ENCODE measurements around the gene DPYD. TPM values are rescaled to one million over a fixed set of nuclear protein-coding genes. Genes with fewer than 3 reads are reported as not detected.

The DPYD gene
- polyA plus RNA-seq, 1 of the 3 experiments (the other 2 are of a cell fraction) = 23.0 TPM

DNA sequence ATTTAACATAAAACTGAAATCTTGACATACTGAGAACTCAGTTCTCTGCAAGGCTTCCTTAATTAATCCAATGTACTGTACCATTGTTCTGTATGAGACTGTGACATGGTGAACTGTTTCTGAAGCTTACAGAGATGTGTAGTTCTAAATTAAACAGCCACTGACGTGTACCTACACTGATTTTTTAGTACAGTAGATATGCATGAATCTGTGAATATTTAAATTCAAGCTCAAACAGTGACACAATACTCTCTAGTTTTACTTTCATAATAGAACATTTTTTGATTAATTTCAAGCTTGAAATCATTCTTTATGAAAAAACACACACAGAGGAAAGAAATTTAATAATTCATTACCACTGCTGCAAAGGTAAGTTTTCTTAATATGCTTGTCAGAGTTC lies 621.9 kb downstream of the DPYD start:
- Histone ChIP-seq H3F3A (replicated peaks; ENCODE audit: insufficient read depth) (peaks cover 5% of the 10 kb centered on the region), H3K9ac (no peak overlapping the region), H3K9me2 (no peaks in the 10 kb centered on the region), H3K27me3 (ENCODE audit: insufficient read depth) (no peaks in the 10 kb centered on the region), H3K4me2 (no peak overlapping the region), H3K9me3 (no peaks in the 10 kb centered on the region), H3K79me2 (ENCODE audit: insufficient read depth) (no peaks in the 10 kb centered on the region), H4K20me1 (ENCODE audit: insufficient read depth) (no peaks in the 10 kb centered on the region), H3K4me1 (ENCODE audit: control insufficient read depth in 1 of 2, insufficient read depth in 2 of 2, low read depth in 1 of 2, low read length in 1 of 2) (no peaks in the 10 kb centered on the region), H3K36me3 (replicated peaks in 1 of 2; ENCODE audit: control insufficient read depth in 1 of 2, insufficient read depth in 2 of 2, low read length in 1 of 2) (peaks cover 2 to 42% of the 10 kb centered on the region in 2 experiments), H3K27ac (ENCODE audit: low read depth in 2 of 2, low read length in 1 of 2) (no peak overlapping the region), H3K4me3 (ENCODE audit: low read depth in 2 of 2, low read length in 1 of 2) (no peak overlapping the region), H2AFZ (ENCODE audit: low read depth) (no peak overlapping the region)
- no peak for DNase-seq
- CTCF ChIA-PET = no interaction called here
- TF ChIP-seq, protein P1, sequence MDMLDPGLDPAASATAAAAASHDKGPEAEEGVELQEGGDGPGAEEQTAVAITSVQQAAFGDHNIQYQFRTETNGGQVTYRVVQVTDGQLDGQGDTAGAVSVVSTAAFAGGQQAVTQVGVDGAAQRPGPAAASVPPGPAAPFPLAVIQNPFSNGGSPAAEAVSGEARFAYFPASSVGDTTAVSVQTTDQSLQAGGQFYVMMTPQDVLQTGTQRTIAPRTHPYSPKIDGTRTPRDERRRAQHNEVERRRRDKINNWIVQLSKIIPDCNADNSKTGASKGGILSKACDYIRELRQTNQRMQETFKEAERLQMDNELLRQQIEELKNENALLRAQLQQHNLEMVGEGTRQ (IDR thresholded peaks at IDR 0.05; ENCODE audit: borderline replicate concordance, low read depth, low read length) = no peak
- POLR2A ChIA-PET = no interaction called here
- WGBS (ENCODE audit: low lambda C conversion rate) = 100% methylated on average over 1 of the region's 1 CpG

DNA sequence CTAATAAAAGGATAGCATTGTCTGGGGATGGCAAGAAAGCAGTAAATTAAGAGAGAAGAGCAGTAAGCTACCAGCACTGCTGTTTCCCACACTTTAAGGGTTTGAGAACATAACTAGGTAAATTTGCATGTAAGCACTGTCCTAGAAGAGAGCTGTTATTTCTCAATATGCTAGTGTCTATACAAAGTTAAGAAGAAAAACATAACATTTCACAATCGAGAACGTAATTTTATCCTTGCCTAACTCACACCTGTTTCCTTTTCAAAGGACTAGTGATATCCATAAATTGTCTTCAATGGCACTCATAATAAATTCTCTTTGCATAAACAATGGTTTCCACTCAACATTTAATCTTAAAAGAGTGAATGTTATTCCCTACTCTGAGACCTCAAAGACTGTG lies 623.2 kb downstream of the DPYD start:
- no peak overlapping the region for H3K4me3 ChIP-seq (ENCODE audit: low read depth in 2 of 2, low read length in 1 of 2)
- DNase-seq = no peak
- H3K9me2 ChIP-seq = no peaks in the 10 kb centered on the region
- no peaks in the 10 kb centered on the region for H3K9me3 ChIP-seq
- CTCF ChIA-PET = no interaction called here
- H3K27me3 ChIP-seq (ENCODE audit: insufficient read depth) = no peaks in the 10 kb centered on the region
- POLR2A ChIA-PET = no interaction called here
- no peaks in the 10 kb centered on the region for H3K4me1 ChIP-seq (ENCODE audit: control insufficient read depth in 1 of 2, insufficient read depth in 2 of 2, low read depth in 1 of 2, low read length in 1 of 2)
- H3K9ac ChIP-seq = no peak overlapping the region
- H3F3A ChIP-seq (replicated peaks; ENCODE audit: insufficient read depth) = peaks cover 5% of the 10 kb centered on the region
- H4K20me1 ChIP-seq (ENCODE audit: insufficient read depth) = no peaks in the 10 kb centered on the region
- H3K79me2 ChIP-seq (ENCODE audit: insufficient read depth) = no peaks in the 10 kb centered on the region
- no peak overlapping the region for H3K4me2 ChIP-seq
- WGBS (ENCODE audit: low lambda C conversion rate) = 87% methylated on average over 2 of the region's 2 CpGs
- TF ChIP-seq MXI1 (IDR thresholded peaks at IDR 0.05; ENCODE audit: low read depth, low read length) = no peak
- no peak for TF ChIP-seq CHD2 (IDR thresholded peaks at IDR 0.05; ENCODE audit: low read length, partially characterized antibody)
- no peak for TF ChIP-seq EP300 (IDR thresholded peaks at IDR 0.05; ENCODE audit: borderline replicate concordance in 1 of 2, low read depth in 1 of 2, low read length in 1 of 2)
- TF ChIP-seq ELF1 (IDR thresholded peaks at IDR 0.05) = no peak
- TF ChIP-seq, protein P2, sequence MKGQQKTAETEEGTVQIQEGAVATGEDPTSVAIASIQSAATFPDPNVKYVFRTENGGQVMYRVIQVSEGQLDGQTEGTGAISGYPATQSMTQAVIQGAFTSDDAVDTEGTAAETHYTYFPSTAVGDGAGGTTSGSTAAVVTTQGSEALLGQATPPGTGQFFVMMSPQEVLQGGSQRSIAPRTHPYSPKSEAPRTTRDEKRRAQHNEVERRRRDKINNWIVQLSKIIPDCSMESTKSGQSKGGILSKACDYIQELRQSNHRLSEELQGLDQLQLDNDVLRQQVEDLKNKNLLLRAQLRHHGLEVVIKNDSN (IDR thresholded peaks at IDR 0.05; ENCODE audit: borderline replicate concordance, low read depth) = no peak
- TF ChIP-seq YY1 (IDR thresholded peaks at IDR 0.05; ENCODE audit: low read depth) = no peak
- no peak for TF ChIP-seq RXRA (IDR thresholded peaks at IDR 0.05; ENCODE audit: borderline replicate concordance, low read depth)
- no peak for TF ChIP-seq SMC3 (IDR thresholded peaks at IDR 0.05; ENCODE audit: low read depth, low read length)
- TF ChIP-seq, protein P3, sequence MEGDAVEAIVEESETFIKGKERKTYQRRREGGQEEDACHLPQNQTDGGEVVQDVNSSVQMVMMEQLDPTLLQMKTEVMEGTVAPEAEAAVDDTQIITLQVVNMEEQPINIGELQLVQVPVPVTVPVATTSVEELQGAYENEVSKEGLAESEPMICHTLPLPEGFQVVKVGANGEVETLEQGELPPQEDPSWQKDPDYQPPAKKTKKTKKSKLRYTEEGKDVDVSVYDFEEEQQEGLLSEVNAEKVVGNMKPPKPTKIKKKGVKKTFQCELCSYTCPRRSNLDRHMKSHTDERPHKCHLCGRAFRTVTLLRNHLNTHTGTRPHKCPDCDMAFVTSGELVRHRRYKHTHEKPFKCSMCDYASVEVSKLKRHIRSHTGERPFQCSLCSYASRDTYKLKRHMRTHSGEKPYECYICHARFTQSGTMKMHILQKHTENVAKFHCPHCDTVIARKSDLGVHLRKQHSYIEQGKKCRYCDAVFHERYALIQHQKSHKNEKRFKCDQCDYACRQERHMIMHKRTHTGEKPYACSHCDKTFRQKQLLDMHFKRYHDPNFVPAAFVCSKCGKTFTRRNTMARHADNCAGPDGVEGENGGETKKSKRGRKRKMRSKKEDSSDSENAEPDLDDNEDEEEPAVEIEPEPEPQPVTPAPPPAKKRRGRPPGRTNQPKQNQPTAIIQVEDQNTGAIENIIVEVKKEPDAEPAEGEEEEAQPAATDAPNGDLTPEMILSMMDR (IDR thresholded peaks at IDR 0.05) = no peak
- no peak for TF ChIP-seq RFX5 (IDR thresholded peaks at IDR 0.05; ENCODE audit: low read length)
- no peak for TF ChIP-seq FOXJ3 (CRISPR knock-in tag; IDR thresholded peaks at IDR 0.05)
- TF ChIP-seq, protein P4, sequence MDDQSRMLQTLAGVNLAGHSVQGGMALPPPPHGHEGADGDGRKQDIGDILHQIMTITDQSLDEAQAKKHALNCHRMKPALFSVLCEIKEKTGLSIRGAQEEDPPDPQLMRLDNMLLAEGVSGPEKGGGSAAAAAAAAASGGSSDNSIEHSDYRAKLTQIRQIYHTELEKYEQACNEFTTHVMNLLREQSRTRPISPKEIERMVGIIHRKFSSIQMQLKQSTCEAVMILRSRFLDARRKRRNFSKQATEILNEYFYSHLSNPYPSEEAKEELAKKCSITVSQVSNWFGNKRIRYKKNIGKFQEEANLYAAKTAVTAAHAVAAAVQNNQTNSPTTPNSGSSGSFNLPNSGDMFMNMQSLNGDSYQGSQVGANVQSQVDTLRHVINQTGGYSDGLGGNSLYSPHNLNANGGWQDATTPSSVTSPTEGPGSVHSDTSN (IDR thresholded peaks at IDR 0.05) = no peak
- no peak for TF ChIP-seq TEAD4 (IDR thresholded peaks at IDR 0.05; ENCODE audit: borderline replicate concordance, insufficient read depth)
- TF ChIP-seq FOXM1 (IDR thresholded peaks at IDR 0.05; ENCODE audit: low read depth) = no peak
- TF ChIP-seq RAD21 (IDR thresholded peaks at IDR 0.05; ENCODE audit: low read length) = no peak
- TF ChIP-seq FOSL2 (IDR thresholded peaks at IDR 0.05; ENCODE audit: borderline replicate concordance, low read depth) = no peak
- no peak for TF ChIP-seq MEF2A (IDR thresholded peaks at IDR 0.05; ENCODE audit: borderline replicate concordance, low read depth)
- TF ChIP-seq, protein P1 (IDR thresholded peaks at IDR 0.05; ENCODE audit: borderline replicate concordance, low read depth, low read length) = no peak
- TF ChIP-seq JUND (IDR thresholded peaks at IDR 0.05) = no peak
- H2AFZ ChIP-seq (ENCODE audit: low read depth) = no peak overlapping the region
- H3K27ac ChIP-seq (ENCODE audit: low read depth in 2 of 2, low read length in 1 of 2) = no peak overlapping the region
- H3K36me3 ChIP-seq (replicated peaks in 1 of 2; ENCODE audit: control insufficient read depth in 1 of 2, insufficient read depth in 2 of 2, low read length in 1 of 2) = peaks cover 2 to 43% of the 10 kb centered on the region in 2 experiments
